ENCODE measurements around the gene STRN4. TPM values are rescaled to one million over a fixed set of nuclear protein-coding genes. Genes with fewer than 3 reads are reported as not detected.

Gene STRN4
- total and polyA plus RNA-seq, 4 donors, result 9.5 to 29.9 (median 24.8) TPM

GRCh38 chr19:46704379-46705076 lies 41.7 kb downstream of the STRN4 start:
- no peak overlapping the region for H3K9ac ChIP-seq (ENCODE audit: low read depth in 1 of 2, low read length in 2 of 2)
- peaks cover 16 to 48% (median 32%) of the 10 kb centered on the region in 4 donors for H3K36me3 ChIP-seq (ENCODE audit: control insufficient read depth in 4 of 4, insufficient read depth in 3 of 4, low read depth in 1 of 4, low read length in 3 of 4)
- H3K27ac ChIP-seq (ENCODE audit: low read depth in 1 of 2, low read length in 2 of 2), result no peak overlapping the region
- H3K4me3 ChIP-seq (ENCODE audit: low read depth in 1 of 3, low read length in 3 of 3), result no peak overlapping the region
- H3K27me3 ChIP-seq (ENCODE audit: control insufficient read depth in 4 of 4, insufficient read depth in 4 of 4, low read length in 3 of 4), result no peaks in the 10 kb centered on the region
- 50% methylated on average over 21 of the region's 21 CpGs for WGBS
- peak; percentile 92 for DNase-seq (ENCODE audit: low spot score)
- H3K4me1 ChIP-seq (ENCODE audit: control insufficient read depth in 4 of 4, insufficient read depth in 4 of 4, low read length in 3 of 4), result no peaks in the 10 kb centered on the region
- no peaks in the 10 kb centered on the region for H3K9me3 ChIP-seq (ENCODE audit: control insufficient read depth in 4 of 4, low read length in 3 of 4)
- no peak for TF ChIP-seq NR2F2 (IDR thresholded peaks at IDR 0.05)
- no peak for TF ChIP-seq RXRA (IDR thresholded peaks at IDR 0.05)
- no peak for TF ChIP-seq ZBTB33 (IDR thresholded peaks at IDR 0.05)
- no peak for TF ChIP-seq SP1 (IDR thresholded peaks at IDR 0.05)
- TF ChIP-seq RAD21 (IDR thresholded peaks at IDR 0.05), result peak; percentile 66 to 76
- TF ChIP-seq CTCF (IDR thresholded peaks at IDR 0.05; ENCODE audit: low read depth, low read length, missing input control), result peak; percentile 91
- TF ChIP-seq EGR1 (IDR thresholded peaks at IDR 0.05; ENCODE audit: low read depth in 2 of 2), result no peak
- no peak for TF ChIP-seq HNF4G (IDR thresholded peaks at IDR 0.05)

- no peak overlapping the region for H3K4me3 ChIP-seq (ENCODE audit: low read depth in 1 of 3, low read length in 3 of 3)
- 95% methylated on average over 13 of the region's 13 CpGs for WGBS
- no peak for DNase-seq (ENCODE audit: low spot score)
- H3K4me1 ChIP-seq (ENCODE audit: control insufficient read depth in 4 of 4, insufficient read depth in 4 of 4, low read length in 3 of 4), result no peaks in the 10 kb centered on the region
- H3K9ac ChIP-seq (ENCODE audit: low read depth in 1 of 2, low read length in 2 of 2), result no peak overlapping the region
- TF ChIP-seq ATF3 (IDR thresholded peaks at IDR 0.05) (no peak), TAF1 (conservative IDR thresholded peaks at IDR 0.05) (no peak), HNF4A (conservative IDR thresholded peaks at IDR 0.05) (no peak), CTCF (IDR thresholded peaks at IDR 0.05; ENCODE audit: low read depth, low read length, missing input control) (no peak), NR2F2 (IDR thresholded peaks at IDR 0.05) (no peak), YY1 (IDR thresholded peaks at IDR 0.05) (no peak), EGR1 (IDR thresholded peaks at IDR 0.05; ENCODE audit: low read depth in 2 of 2) (no peak), HNF4G (IDR thresholded peaks at IDR 0.05) (no peak), FOXA1 (IDR thresholded peaks at IDR 0.05) (no peak)
- no peaks in the 10 kb centered on the region for H3K27me3 ChIP-seq (ENCODE audit: control insufficient read depth in 4 of 4, insufficient read depth in 4 of 4, low read length in 3 of 4)
- no peaks in the 10 kb centered on the region for H3K9me3 ChIP-seq (ENCODE audit: control insufficient read depth in 4 of 4, low read length in 3 of 4)
- H3K27ac ChIP-seq (ENCODE audit: low read depth in 1 of 2, low read length in 2 of 2), result no peak overlapping the region
- peaks cover 12 to 69% (median 37%) of the 10 kb centered on the region in 4 donors for H3K36me3 ChIP-seq (ENCODE audit: control insufficient read depth in 4 of 4, insufficient read depth in 3 of 4, low read depth in 1 of 4, low read length in 3 of 4)
Measured at GRCh38 chr19:46700704-46701103, 45.5 kb downstream of the STRN4 start.

Data from liver (tissue), 9 donors.